Measurements from ENCODE around the gene MUL1. TPM values are rescaled to one million over a fixed set of nuclear protein-coding genes. Genes with fewer than 3 reads are reported as not detected.

The MUL1 gene
- total RNA-seq, 1 donor from 2014 or later, result 19.9 TPM

GRCh38 chr1:20494609-20495311 is 13.2 kb downstream of the MUL1 start:
- no peaks in the 10 kb centered on the region for H3K4me1 ChIP-seq
- H3K27ac ChIP-seq, result no peak overlapping the region
- intact Hi-C loops (cut with DNase I), result loop anchor here (5.0 to 10.0 kb wide), 3 partner anchors 130 to 577 kb away; no protein-coding TSS in a partner anchor
- H3K27me3 ChIP-seq, result no peaks in the 10 kb centered on the region
- peaks cover 0 to 21% of the 10 kb centered on the region in 2 donors for H3K36me3 ChIP-seq
- H3K9me3 ChIP-seq, result no peaks in the 10 kb centered on the region
- TF ChIP-seq, protein P1, sequence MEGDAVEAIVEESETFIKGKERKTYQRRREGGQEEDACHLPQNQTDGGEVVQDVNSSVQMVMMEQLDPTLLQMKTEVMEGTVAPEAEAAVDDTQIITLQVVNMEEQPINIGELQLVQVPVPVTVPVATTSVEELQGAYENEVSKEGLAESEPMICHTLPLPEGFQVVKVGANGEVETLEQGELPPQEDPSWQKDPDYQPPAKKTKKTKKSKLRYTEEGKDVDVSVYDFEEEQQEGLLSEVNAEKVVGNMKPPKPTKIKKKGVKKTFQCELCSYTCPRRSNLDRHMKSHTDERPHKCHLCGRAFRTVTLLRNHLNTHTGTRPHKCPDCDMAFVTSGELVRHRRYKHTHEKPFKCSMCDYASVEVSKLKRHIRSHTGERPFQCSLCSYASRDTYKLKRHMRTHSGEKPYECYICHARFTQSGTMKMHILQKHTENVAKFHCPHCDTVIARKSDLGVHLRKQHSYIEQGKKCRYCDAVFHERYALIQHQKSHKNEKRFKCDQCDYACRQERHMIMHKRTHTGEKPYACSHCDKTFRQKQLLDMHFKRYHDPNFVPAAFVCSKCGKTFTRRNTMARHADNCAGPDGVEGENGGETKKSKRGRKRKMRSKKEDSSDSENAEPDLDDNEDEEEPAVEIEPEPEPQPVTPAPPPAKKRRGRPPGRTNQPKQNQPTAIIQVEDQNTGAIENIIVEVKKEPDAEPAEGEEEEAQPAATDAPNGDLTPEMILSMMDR (IDR thresholded peaks at IDR 0.05), result no peak
- no peak for TF ChIP-seq POLR2A (IDR thresholded peaks at IDR 0.05)
- TF ChIP-seq POLR2AphosphoS5 (IDR thresholded peaks at IDR 0.05; ENCODE audit: insufficient read depth in 1 of 2, low read depth in 1 of 2), result no peak
- no peak for DNase-seq (ENCODE audit: extremely low spot score in 2 of 2)
- H3K4me3 ChIP-seq, result no peak overlapping the region

- peak overlapping the region in 1 of 2 donors; percentile 8 for H3K4me3 ChIP-seq
- no peaks in the 10 kb centered on the region for H3K9me3 ChIP-seq
- peaks cover 0 to 14% of the 10 kb centered on the region in 2 donors for H3K36me3 ChIP-seq
- no peak overlapping the region for H3K27ac ChIP-seq
- TF ChIP-seq POLR2A (IDR thresholded peaks at IDR 0.05), result no peak
- TF ChIP-seq POLR2AphosphoS5 (IDR thresholded peaks at IDR 0.05; ENCODE audit: insufficient read depth in 1 of 2, low read depth in 1 of 2), result peak; percentile 8 to 49
- TF ChIP-seq, protein P1 (IDR thresholded peaks at IDR 0.05), result peak; percentile 89 to 99 (median 98)
- no peaks in the 10 kb centered on the region for H3K4me1 ChIP-seq
- H3K27me3 ChIP-seq, result no peaks in the 10 kb centered on the region
- intact Hi-C loops (cut with DNase I), result loop anchor here (5.0 to 10.0 kb wide), 3 partner anchors 129 to 577 kb away; no protein-coding TSS in a partner anchor
- DNase-seq (ENCODE audit: extremely low spot score in 2 of 2), result peak in 1 of 2 donors; percentile 95
Measured at GRCh38 chr1:20493839-20494608, 13.9 kb downstream of the MUL1 start.

- intact Hi-C loops (cut with DNase I), result loop anchor here (5.0 to 10.0 kb wide), 3 partner anchors 129 to 576 kb away; no protein-coding TSS in a partner anchor
- Histone ChIP-seq H3K27me3 (no peaks in the 10 kb centered on the region), H3K27ac (no peak overlapping the region), H3K4me3 (no peak overlapping the region), H3K9me3 (no peaks in the 10 kb centered on the region), H3K36me3 (peaks cover 0 to 6% of the 10 kb centered on the region in 2 donors), H3K4me1 (no peaks in the 10 kb centered on the region)
- no peak for DNase-seq (ENCODE audit: extremely low spot score in 2 of 2)
- no peak for TF ChIP-seq POLR2A (IDR thresholded peaks at IDR 0.05)
Measured at GRCh38 chr1:20493309-20493708, 14.6 kb downstream of the MUL1 start.

DNA sequence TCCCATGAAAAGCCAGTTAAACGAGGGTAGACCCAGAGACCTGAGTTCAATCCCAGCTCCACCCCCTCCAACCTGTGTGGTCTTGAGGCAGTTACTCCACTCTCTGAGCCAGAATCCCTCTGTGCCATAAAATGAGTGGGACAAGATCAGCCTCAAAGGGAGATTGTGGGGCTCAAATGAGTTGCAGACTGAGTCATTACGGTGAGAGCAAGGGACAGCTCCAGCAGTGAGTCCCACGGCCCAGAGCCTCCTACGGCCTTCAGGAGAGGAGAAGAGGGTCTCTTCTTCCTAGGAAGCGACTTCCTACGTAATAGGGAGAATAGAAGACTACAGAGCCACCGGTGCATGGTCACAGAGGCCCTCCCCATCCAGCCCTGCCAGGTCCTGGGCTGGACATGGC is 15.2 kb downstream of the MUL1 start:
- H3K27me3 ChIP-seq, result no peaks in the 10 kb centered on the region
- no peak overlapping the region for H3K4me3 ChIP-seq
- TF ChIP-seq, protein P1 (IDR thresholded peaks at IDR 0.05), result no peak
- TF ChIP-seq POLR2AphosphoS5 (IDR thresholded peaks at IDR 0.05; ENCODE audit: insufficient read depth in 1 of 2, low read depth in 1 of 2), result no peak
- no peak for TF ChIP-seq POLR2A (IDR thresholded peaks at IDR 0.05)
- no peaks in the 10 kb centered on the region for H3K9me3 ChIP-seq
- H3K4me1 ChIP-seq, result no peaks in the 10 kb centered on the region
- no peak for DNase-seq (ENCODE audit: extremely low spot score in 2 of 2)
- peaks cover 0 to under 1% of the 10 kb centered on the region in 2 donors for H3K36me3 ChIP-seq
- H3K27ac ChIP-seq, result no peak overlapping the region
- intact Hi-C loops (cut with DNase I), result loop anchor here (5.0 to 10.0 kb wide), 3 partner anchors 128 to 575 kb away; no protein-coding TSS in a partner anchor

DNA sequence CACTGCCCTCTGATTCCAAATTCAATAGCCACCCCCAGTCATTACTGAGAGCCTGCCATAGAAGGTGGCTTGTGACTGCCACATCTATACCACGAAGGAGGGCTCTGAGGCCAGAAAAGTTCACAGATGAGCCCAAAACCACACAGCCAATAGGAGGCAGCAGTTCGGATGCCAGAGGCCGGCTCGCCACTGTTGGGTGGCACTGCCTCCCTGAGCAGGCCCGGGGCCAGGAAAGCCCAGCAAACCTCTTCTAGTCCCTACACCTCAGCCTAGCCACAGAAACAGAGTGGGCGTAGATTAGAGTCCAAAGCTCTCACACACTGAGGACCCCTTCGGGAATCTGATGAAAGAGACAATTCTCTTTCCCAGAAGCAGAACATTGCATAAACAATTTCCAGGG is 16.1 kb downstream of the MUL1 start:
- H3K4me1 ChIP-seq, result peaks cover 4% of the 10 kb centered on the region
- no peak overlapping the region for H3K4me3 ChIP-seq
- intact Hi-C loops (cut with DNase I), result loop anchor here (5.0 to 10.0 kb wide), 3 partner anchors 127 to 575 kb away; no protein-coding TSS in a partner anchor
- H3K27ac ChIP-seq, result no peak overlapping the region
- TF ChIP-seq, protein P1 (IDR thresholded peaks at IDR 0.05), result no peak
- TF ChIP-seq POLR2A (IDR thresholded peaks at IDR 0.05) (no peak), POLR2AphosphoS5 (IDR thresholded peaks at IDR 0.05; ENCODE audit: insufficient read depth in 1 of 2, low read depth in 1 of 2) (no peak)
- no peaks in the 10 kb centered on the region for H3K27me3 ChIP-seq
- H3K9me3 ChIP-seq, result no peaks in the 10 kb centered on the region
- H3K36me3 ChIP-seq, result no peaks in the 10 kb centered on the region
- no peak for DNase-seq (ENCODE audit: extremely low spot score in 2 of 2)
